MM.1S (cell line): ENCODE results near the gene GIPC2.

Experiments used
- EZH2 ChIP-seq: fragments of 300-600 bp; sonication (generic); optimal IDR thresholded peaks from 2 replicates; pipeline ENCODE3; 2017; ENCODE audit warnings: low read depth, mild to moderate bottlenecking, antibody characterized with exemption, low read length, mixed read lengths
- EZH2phosphoT487 ChIP-seq: fragments of 300-600 bp; sonication (generic); IDR thresholded peaks from 2 replicates; pipeline ENCODE4 v1.6.1; 2018; ENCODE audit warnings: antibody characterized with exemption, low read length
- TF ChIP-seq, protein P1 (sequence below): fragments of 300-600 bp; sonication (generic); IDR thresholded peaks from 2 replicates; pipeline ENCODE4 v1.5.1; 2016; ENCODE audit warnings: antibody characterized with exemption, low read length, mixed read lengths

DNA sequence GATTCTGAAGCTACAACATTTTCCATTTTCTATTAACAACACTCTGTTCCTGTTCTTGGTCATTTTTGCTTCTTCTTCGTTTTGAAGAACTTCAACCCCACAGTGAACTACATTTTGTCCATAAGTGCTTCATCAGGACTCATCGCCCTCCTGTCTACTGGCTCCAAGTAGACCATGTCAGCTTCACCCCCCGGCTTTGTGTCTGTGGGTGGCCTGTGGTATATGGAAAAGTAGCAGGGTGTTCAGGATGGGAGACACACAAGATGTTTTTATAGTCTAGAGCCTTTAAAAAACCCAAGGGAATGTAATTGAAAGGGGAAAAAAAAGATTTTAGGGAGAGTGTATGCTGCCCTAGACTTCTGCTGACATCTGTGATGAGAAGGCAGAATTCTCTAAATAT lies 46.1 kb downstream of the GIPC2 start:
- TF ChIP-seq, protein P1, sequence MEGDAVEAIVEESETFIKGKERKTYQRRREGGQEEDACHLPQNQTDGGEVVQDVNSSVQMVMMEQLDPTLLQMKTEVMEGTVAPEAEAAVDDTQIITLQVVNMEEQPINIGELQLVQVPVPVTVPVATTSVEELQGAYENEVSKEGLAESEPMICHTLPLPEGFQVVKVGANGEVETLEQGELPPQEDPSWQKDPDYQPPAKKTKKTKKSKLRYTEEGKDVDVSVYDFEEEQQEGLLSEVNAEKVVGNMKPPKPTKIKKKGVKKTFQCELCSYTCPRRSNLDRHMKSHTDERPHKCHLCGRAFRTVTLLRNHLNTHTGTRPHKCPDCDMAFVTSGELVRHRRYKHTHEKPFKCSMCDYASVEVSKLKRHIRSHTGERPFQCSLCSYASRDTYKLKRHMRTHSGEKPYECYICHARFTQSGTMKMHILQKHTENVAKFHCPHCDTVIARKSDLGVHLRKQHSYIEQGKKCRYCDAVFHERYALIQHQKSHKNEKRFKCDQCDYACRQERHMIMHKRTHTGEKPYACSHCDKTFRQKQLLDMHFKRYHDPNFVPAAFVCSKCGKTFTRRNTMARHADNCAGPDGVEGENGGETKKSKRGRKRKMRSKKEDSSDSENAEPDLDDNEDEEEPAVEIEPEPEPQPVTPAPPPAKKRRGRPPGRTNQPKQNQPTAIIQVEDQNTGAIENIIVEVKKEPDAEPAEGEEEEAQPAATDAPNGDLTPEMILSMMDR, result no peak
- no peak for TF ChIP-seq EZH2phosphoT487
- no peak for TF ChIP-seq EZH2
